HG03108 (cell line): ENCODE results near the gene DOCK11.

Source experiments
- ATAC-seq: cut with Tn5 transposase; IDR thresholded peaks from one replicate; pipeline ENCODE4 v1.9.1; 2021; ENCODE audit warnings: moderate library complexity; ENCODE audit not compliant: unreplicated experiment

DOCK11 gene

GRCh38 chrX:118528071-118528737 lies 32.6 kb downstream of the DOCK11 start:
- peak; percentile 68 for ATAC-seq

DNA sequence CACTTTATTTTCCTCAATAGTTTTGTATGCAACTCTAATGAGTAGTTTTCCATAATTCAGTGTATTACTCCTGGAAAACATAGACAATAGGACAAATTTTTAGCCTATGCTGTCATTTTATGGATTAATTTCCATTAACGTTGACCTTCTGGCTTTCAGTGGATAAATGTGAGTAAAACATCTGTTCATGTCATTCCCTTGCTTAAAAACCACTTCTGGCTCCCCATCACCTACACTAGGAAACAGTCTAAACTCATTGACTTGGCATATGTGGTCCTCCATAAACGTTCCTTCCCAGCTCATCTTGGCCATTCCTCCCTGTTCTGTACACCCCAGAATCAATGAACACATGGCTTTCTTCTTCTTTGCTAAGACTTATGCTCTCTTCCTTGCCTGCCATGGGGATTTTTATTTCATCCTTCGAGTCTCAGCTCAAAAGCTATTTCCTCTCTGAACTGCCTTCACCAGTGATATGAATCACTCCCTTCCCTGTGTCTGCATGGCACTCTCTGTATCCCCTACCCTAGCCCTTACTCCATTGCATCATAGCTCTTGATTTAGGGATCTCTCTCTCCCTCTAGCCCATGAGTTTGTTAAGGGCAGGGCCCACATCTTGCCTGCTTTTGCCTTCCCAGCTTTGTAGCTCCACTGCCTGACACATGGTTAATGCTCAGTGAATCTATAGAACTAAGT lies 34.8 kb downstream of the DOCK11 start:
- no peak for ATAC-seq

DNA sequence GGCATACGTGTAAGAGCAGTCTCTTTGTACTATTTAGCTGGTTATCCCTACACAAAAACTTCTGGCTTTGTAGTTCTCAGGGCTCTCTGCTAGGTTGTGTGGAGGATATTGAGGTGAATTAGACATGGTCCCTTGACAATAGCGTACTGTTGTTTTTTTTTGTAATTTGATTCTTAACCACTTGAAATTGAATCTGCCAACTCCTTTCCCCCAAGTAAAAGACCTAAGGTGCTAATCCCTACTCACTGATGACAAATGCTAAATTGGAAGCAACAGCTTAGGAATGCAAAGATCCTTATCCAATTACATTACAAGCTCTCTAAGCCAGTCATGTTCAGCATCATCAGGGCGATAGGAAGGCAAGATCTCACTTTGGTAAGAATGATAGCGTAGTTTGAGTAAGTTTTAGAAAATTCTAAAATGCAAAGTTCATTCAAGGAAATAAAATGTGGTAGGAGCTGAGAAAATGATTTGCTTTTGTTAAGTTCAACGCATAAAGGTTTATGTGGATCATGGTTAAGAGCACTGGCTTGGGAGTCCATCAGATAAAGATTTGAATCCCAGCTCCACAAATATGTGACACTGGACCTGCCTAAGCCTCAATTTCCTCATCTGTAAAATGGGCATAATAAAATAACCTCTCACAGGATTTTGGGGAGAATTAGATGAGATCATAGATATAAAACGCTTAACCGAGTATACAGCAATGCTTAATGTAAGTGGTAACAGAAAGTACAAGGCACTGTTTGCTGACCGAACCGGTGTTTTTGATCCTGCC lies 39.3 kb downstream of the DOCK11 start:
- no peak for ATAC-seq

DNA sequence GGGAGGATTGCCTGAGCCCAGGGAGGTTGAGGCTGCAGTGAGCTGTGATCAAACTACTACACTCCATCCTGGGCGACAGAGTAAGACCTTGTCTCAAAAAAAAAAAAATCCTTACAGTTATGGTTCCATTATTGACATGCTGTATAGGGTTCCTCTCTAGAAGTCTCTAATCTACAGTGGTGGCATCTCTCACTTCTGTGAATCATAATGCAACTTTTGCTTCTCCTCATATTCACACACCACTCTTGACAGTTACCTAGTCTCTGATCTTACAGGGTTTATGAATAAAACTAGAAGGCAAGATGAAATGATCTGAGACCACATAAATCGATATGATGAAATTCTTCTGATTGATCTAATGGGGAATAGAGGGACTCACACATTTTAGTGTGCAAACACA lies 40.6 kb downstream of the DOCK11 start:
- peak; percentile 41 for ATAC-seq

- ATAC-seq: peak; percentile 57
These were observed 41.3 kb downstream of the DOCK11 start for GRCh38 chrX:118536687-118537461.

DNA sequence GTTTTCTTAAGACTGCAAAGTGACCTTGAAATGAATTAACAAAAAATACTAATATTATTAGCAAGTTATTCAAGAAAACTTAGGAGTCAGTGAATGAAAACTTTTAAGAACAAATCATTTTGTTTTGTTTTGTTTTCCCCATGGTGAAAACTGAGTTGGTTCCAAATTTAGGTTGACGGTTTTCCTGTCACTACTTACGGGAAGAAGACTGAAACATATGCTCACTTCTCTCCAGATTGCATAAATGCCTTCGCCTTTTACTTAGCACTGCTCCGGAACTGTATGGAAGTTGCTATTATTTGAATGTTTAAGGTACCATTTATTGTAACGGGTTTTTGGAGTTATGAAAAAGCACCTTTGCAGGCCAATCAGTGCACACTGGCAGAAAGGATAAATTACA lies 42.8 kb downstream of the DOCK11 start:
- no peak for ATAC-seq

GRCh38 chrX:118540342-118540741 lies 44.7 kb downstream of the DOCK11 start:
- ATAC-seq: no peak

GRCh38 chrX:118541482-118541881 lies 45.9 kb downstream of the DOCK11 start:
- no peak for ATAC-seq

- ATAC-seq: no peak
These were observed 49.9 kb downstream of the DOCK11 start for GRCh38 chrX:118545510-118545909.

- no peak for ATAC-seq
These were observed 53.2 kb downstream of the DOCK11 start for GRCh38 chrX:118548841-118549240.

DNA sequence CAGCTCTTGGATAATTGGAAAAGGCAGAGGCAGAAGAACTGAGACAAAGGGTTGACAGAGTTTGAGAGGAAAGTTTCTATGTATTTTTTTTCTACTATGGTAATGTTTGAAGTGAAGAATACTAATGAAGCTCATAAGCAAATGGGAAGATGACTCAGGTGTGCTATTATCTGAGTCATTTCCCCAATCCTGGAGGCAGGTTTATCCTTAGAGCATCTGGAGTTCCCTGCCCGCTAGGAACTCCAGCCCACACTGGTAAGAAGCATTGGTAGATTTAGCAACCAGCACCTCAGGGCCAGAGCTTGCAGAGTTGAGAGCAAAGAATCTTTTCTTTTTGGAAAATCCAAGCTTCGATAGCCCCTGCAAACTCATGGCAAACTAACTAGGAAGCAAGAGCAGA lies 55.2 kb downstream of the DOCK11 start:
- no peak for ATAC-seq

- ATAC-seq: no peak
These were observed 55.8 kb downstream of the DOCK11 start for GRCh38 chrX:118551426-118551825.

DNA sequence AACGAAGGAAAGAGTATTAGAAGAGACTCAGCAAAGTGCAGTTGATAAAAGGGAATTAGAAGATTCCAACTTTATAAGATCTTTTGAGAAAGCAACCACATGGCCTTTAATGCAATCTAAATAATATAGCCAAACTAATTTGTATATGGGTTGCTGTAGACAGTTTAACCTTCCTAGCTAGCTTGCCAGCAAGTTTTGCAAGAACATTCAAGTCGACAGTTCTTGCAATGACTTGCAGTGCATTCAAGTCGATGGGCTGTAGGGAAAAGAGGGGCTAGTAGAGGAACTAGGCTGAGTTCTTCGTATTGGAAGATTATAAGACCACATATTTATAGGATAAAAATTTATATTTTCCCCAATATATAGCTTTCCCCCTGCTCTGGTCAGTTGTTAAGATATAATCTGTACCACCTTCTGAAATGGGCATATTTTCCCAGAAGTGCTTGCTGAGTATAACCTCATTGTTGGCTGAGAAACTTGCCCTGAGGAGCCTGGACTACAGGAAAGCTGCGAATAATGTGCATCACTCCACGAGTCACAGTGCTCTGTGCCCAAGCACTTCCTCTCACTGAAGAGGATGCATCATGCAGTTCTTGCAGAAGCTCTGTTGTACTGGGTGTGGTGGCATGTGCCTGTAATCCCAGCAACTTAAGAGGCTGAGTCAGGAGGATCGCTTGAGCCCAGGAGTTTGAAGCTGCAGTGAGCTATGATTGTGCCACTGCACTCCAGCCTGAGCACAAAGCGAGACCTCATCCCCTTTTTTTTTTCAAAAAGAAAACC lies 56.7 kb downstream of the DOCK11 start:
- no peak for ATAC-seq

GRCh38 chrX:118553042-118553710 lies 57.6 kb downstream of the DOCK11 start:
- no peak for ATAC-seq

DNA sequence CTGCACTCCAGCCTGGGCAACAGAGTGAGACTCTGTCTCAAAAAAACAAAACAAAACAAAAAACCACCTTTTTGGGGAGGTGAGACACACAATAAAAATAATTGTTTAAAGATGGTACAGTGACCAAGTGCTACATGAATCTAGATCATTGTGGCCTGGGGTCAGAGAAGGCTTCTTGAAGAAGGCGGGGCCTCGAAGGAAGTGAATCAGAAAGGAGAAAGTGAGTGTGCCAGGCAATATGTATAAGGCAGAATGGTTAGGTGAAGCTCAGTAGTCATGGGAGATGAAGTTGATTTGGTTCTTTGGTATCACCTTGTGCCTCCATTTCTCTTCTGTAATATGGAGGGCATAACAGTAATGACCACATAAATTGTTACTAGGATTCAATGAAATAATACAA lies 58.9 kb downstream of the DOCK11 start:
- no peak for ATAC-seq

GRCh38 chrX:118558926-118559325 lies 63.3 kb downstream of the DOCK11 start:
- no peak for ATAC-seq

- ATAC-seq: no peak
These were observed 64.9 kb downstream of the DOCK11 start for GRCh38 chrX:118560489-118560888.

DNA sequence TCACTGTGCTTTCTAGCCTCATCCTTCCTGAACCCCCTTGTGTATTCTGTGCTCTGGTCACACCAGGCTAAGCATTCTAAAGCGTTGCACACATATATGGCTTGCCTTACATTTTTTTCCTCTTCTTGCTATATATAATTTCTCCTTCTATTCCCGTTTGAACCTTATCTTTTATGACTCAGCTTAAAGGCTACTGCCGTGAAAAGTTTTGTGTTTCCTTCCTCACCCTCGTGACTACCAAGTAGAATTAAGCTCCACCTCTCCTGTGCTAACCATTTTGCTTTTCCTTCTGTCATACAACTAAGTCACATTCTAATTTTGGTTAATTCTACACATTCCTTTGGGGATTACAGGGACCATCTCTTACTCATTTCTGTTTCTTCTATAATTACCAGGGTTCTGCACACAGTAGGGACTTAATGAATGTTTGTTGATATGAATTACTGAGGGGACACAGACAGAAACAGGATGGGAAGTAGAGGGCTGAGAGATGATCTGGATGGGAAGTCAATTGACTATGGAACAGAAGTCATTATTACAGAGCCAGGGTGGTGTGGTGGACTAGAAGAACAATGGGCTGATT lies 67.1 kb downstream of the DOCK11 start:
- ATAC-seq: no peak

- no peak for ATAC-seq
These were observed 68.9 kb downstream of the DOCK11 start for GRCh38 chrX:118564498-118564897.

GRCh38 chrX:118565853-118566252 lies 70.2 kb downstream of the DOCK11 start:
- ATAC-seq: no peak
